OCI-M2 (cell line): ENCODE measurements around the gene CAPZB.
A peak's percentile ranks its signal among the peaks of the same experiment; 100 is the strongest.

Experiments
- DNase-seq: peaks from one replicate; lab custom pipeline; 2025; ENCODE audit not compliant: unreplicated experiment; lab: John Stamatoyannopoulos, UW

Gene CAPZB

DNA sequence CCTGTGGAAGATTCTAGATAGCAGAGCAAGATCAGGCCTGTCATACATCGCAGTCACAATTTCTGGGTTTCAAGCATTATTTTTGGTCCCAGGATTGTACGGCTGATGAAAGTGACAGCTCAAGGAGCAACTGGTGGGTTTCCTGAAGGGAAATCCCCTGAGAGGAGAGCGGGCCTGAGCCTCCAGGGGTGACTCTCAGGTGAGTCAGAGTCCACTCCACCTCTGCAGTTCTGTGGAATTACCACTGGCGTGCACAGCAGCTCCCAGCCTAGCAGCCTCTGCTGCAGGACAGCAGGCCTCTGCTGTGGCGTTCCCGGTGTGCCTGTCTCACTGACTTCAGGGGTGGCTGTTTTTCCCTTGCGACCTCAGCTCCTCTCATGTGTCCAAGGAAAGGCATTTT, 148.8 kb downstream of the CAPZB start:
- DNase-seq = no peak

GRCh38 chr1:19333587-19334354, 151.6 kb downstream of the CAPZB start:
- no peak for DNase-seq

DNA sequence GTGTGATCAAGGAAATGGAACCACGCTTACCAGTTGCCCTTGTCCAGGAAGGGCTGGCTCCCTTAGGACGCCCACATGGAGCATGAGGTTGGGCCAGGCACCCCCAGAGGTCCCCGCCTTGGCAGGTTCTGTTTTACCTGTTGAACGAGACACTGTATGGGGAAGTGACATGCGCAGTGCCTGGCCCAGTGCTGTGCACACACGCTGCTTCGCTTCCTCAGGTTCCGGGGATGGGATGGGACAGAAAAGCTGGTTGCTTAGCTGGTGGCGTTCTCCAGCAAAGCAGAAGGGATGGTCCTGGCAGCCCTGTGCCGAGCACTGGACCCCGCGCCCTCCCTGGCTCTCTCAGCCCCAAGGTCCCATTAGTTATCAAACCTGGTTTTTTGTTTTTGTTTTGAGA, 152.5 kb downstream of the CAPZB start:
- DNase-seq = no peak

- no peak for DNase-seq
Observed at GRCh38 chr1:19331262-19331878, 154.0 kb downstream of the CAPZB start.

GRCh38 chr1:19330449-19331135, 154.7 kb downstream of the CAPZB start:
- no peak for DNase-seq

DNA sequence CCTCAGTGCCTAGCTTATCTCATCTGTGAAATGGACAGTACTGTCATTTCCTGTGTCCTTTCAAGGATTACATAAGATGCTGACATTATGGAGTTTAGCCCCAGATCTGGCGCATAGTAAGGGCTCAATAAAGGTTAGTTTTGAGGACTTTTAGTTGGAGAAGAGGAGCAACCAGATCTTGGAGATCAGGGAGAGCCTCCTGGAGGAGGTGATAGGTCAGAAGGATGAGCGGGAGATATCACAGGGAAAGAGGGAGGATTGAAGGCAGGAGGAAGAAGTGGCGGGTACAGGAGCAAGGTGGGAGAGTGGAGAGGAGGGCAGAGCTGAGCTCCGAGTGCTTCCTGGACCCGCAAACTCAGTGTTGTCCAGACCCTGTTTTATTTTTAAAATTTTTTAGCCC, 155.7 kb downstream of the CAPZB start:
- DNase-seq = no peak

DNA sequence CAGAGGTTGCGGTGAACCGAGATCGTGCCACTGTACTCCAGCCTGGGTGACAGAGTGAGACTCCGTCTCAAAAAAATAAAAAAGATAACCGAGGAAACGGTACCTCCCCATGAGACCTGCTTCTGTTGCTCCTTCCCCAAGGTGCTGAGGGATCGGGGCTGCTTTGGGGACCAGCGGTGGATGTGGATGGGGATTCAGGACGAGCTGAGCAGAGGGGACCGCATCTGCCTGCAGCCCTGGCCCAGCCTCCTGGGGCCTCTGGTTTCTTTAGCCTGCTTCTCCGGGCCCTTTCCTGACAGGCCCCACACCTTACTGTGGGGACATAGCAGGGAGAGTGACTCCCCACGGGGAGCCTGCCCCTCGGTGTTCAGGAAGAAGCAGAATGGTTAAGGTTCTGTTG, 156.2 kb downstream of the CAPZB start:
- DNase-seq = no peak

- no peak for DNase-seq
Observed at GRCh38 chr1:19328486-19328885, 156.9 kb downstream of the CAPZB start.

DNA sequence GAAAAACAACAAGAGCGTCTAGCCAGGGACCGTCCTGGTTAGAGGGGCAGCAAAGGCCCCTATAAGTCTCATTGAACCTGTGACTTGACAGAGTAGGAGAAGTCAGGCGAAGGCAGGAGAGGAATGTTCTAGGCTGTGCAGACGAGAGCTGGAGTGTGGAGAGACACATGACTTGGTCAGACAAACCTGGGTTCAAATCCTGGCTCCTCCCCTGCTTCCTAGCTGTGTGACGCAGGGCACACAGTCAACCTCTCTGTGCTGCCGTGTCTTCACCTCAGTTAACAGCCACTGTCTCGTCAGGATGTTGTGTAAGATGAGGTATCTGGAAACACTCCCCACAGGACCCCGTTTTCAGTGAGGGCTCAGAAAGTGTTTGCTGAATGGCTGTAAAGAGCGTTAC, 157.6 kb downstream of the CAPZB start:
- no peak for DNase-seq

DNA sequence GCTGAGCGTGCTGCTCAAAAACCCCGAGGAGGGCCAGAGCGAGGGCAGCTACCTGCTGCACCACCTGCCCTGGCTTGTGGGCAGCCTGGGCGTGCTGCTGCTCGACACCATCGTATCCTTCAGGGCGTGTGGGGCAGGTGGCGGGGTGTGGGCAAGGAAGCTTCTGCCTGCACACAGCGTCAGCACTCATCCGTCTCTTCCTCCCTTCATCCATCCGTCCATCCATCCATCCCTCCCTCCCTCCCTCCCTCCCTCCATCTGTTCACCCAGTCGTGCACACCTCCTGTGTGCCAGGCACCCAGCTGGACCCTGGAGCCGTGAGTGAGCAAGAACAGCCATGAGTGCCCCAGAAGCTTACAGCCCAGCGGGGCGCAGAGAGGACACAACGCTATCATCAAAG, 158.0 kb downstream of the CAPZB start:
- no peak for DNase-seq

GRCh38 chr1:19326748-19327065, 158.6 kb downstream of the CAPZB start:
- DNase-seq = no peak

GRCh38 chr1:19325958-19326747, 159.2 kb downstream of the CAPZB start:
- no peak for DNase-seq

DNA sequence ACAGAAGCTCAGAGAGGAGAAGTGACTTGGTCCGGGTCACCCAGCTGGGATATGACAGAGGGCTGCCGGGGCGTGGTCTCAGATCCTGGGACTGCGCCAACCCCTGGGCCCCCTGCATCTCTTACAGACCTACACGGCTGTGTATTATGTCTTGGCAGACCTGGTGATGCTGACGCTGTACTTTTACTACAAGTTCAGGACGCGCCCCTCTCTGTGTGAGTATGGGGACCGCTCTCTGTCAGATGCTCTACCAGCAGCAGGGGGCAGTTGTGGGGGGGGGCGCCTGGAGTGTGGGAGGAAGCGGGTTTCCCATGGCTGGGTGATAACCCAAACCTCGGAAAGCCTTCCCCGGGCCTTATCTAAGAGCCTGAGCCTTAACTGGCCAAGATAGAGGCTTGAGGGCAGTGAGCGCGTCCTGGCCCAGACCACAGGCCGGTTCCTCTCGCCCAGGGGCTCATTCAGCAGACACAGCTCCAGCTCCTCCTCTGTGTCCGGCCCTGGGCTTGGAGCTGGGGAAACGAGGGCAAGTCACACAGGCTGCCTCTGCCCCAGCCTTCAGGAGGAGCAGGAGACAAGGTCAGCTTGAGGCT, 159.9 kb downstream of the CAPZB start:
- DNase-seq = peak; percentile 52

GRCh38 chr1:19324665-19324990, 160.7 kb downstream of the CAPZB start:
- no peak for DNase-seq

GRCh38 chr1:19323987-19324664, 161.2 kb downstream of the CAPZB start:
- no peak for DNase-seq

DNA sequence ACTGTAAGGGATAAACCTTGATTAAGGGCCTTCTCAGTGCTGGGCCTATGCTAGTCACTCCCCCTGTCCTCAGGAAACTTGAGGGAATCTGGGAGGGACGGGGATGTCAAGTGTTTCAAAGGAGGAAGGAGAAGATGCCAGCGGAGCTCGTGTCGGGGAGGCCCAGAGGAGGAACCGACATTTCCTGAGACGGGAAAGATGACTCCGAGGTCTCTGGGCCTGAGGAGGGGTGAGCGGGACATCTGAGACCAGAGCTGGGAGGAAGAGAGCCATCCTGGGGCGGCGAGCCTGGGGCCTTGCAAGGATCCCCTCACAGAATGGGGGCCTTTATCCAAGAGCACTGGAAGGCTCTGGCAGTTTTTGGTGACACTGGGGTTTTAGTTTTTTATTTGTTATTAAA, 162.9 kb downstream of the CAPZB start:
- no peak for DNase-seq

DNA sequence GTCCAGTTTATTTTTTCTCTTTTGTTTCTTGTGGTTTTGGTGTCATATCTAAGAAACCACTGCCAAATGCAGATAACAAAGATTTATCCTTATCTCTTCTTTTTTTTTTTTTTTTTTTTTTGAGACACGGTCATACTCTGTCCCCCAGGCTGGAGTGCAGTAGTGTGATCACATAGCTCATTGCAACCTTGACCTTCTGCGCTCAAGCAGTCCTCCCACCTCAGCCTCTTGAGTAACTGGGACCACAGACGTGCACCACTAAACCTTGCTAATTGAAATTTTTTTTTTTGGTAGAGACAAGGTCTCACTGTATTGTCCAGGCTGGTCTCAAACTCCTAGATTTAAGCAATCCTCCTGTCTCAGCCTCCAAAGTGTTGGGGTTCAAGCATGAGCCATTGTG, 164.3 kb downstream of the CAPZB start:
- DNase-seq = no peak

GRCh38 chr1:19319196-19319595, 166.1 kb downstream of the CAPZB start:
- no peak for DNase-seq

DNA sequence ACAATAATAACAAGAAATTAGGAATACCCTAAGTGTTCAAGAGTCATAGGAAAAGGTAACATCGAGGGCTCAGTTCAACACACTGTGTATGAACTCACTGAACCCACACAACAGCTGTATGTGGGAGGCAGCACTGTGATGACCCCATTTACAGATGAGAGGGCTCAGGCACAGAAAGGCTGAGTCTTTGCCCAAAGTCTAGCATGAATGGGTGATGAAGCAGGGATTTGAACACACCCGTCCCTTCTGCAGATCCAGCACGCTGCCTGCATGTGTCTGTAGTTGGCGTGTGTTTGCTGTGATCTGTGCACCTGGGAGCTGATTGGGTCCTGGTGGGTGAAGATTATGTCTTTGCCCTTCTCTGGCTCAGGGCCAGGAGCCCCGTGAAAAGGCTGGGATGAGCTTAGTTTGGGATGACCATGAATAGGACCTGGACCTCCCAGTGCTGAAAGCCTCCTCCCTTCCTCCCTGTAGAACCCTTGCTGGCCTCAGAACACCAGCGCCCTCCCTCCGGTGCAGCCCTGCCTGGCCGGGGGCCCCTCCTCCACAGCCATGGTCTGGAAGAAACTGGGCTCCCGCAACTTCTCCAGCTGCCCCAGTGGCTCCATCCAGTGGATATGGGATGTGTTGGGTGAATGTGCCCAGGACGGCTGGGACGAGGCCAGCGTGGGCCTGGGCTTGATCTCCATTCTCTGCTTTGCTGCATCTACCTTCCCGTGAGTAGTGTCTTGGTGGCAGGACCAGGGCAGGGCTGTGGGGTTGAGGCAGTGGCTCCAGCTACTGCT, 168.0 kb downstream of the CAPZB start:
- DNase-seq = no peak
